Measurements from ENCODE around the gene MMAB. TPM values are rescaled to one million over a fixed set of nuclear protein-coding genes. Genes with fewer than 3 reads are reported as not detected.

Gene MMAB
- total RNA-seq, 1 donor from 2014 or later: 43.5 TPM

DNA sequence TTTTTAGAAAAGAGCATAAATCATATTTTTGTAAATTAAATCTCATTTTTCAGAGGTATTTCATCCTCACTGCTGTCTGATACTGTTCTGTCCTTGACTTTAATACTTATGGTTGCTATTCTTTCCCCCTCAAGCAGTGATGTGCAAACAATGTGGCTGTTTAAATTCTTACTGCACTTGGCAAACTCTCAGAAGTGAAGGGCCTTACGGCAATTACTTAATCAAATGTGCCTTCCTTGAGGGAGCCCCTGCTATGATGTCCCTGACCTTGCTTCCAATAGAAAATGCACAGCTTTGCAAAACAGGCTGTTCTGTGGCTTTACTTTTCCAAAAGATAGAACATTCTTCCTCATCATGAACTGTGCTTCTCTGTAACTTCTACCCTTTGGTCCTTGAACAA is 60.7 kb downstream of the MMAB start:
- Histone ChIP-seq H3K36me3 (peaks cover 87 to 90% of the 10 kb centered on the region in 2 donors), H3K27ac (no peak overlapping the region), H3K4me1 (no peaks in the 10 kb centered on the region), H3K27me3 (no peaks in the 10 kb centered on the region), H3K4me3 (no peak overlapping the region), H3K9me3 (no peaks in the 10 kb centered on the region)
- TF ChIP-seq, protein P1, sequence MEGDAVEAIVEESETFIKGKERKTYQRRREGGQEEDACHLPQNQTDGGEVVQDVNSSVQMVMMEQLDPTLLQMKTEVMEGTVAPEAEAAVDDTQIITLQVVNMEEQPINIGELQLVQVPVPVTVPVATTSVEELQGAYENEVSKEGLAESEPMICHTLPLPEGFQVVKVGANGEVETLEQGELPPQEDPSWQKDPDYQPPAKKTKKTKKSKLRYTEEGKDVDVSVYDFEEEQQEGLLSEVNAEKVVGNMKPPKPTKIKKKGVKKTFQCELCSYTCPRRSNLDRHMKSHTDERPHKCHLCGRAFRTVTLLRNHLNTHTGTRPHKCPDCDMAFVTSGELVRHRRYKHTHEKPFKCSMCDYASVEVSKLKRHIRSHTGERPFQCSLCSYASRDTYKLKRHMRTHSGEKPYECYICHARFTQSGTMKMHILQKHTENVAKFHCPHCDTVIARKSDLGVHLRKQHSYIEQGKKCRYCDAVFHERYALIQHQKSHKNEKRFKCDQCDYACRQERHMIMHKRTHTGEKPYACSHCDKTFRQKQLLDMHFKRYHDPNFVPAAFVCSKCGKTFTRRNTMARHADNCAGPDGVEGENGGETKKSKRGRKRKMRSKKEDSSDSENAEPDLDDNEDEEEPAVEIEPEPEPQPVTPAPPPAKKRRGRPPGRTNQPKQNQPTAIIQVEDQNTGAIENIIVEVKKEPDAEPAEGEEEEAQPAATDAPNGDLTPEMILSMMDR (IDR thresholded peaks at IDR 0.05): no peak
- DNase-seq (ENCODE audit: low spot score in 2 of 2): no peak
- intact Hi-C loops (cut with DNase I): no loop called here

DNA sequence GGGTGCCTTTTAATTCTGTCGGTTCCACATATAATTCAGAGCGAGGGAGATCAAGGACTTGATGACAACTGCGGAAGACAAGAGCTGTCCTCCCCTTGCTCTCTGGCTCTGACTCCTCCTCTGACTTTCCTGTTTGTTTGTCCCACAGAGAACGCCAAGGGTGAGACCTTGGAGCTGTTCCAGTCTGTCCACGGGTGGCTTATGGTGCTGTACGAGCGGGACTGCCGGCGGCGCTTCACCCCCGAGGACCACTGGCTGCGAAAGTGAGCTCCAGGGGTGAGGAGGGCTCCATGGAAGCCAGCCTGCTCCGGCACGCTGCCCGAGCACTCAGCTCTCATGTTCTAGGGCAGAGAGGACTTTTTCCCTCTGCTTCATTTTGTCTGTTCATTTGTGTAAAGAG is 63.1 kb downstream of the MMAB start:
- no peaks in the 10 kb centered on the region for H3K9me3 ChIP-seq
- H3K4me1 ChIP-seq: no peaks in the 10 kb centered on the region
- TF ChIP-seq, protein P1 (IDR thresholded peaks at IDR 0.05): no peak
- no peak overlapping the region for H3K4me3 ChIP-seq
- no peak overlapping the region for H3K27ac ChIP-seq
- H3K36me3 ChIP-seq: peaks cover 88 to 94% of the 10 kb centered on the region in 2 donors
- intact Hi-C loops (cut with DNase I): no loop called here
- no peak for DNase-seq (ENCODE audit: low spot score in 2 of 2)
- no peaks in the 10 kb centered on the region for H3K27me3 ChIP-seq

DNA sequence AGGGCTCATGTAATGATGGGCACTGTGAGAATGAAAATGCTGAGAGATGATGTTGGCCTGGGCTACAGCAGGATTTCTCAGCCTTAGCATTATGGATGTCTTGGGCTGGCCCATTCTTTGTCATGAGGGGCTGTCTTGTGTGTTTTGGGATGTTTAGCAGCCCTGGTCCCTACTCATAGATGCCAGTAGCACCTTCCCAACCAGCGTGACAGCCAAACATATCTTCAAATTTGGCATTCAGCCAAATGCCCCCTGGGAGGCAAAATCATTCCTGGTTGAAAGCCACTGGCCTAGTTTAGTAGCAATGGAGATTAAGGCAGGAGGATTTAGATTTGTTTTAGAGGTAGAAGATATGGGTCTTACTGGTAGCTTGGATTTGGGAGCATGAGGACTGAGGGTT is 69.2 kb downstream of the MMAB start:
- peaks cover 92 to 99% of the 10 kb centered on the region in 2 donors for H3K36me3 ChIP-seq

More for the DNA sequence above, 69.2 kb downstream of the MMAB start:
- intact Hi-C loops (cut with DNase I): no loop called here
- Histone ChIP-seq H3K4me3 (no peak overlapping the region), H3K27me3 (no peaks in the 10 kb centered on the region), H3K9me3 (no peaks in the 10 kb centered on the region), H3K27ac (no peak overlapping the region), H3K4me1 (no peaks in the 10 kb centered on the region)
- TF ChIP-seq, protein P1 (IDR thresholded peaks at IDR 0.05): no peak
- no peak for DNase-seq (ENCODE audit: low spot score in 2 of 2)

Other genes starting within 250 kb of the MMAB start
- gene MYO1H, start 225.6 kb downstream of the MMAB start, total RNA-seq: not detected
- gene KCTD10, start 96.2 kb downstream of the MMAB start, total RNA-seq: 102 TPM
- 19.1 TPM for gene UBE3B, start 95.9 kb downstream of the MMAB start, total RNA-seq
- gene MVK, start 290 bp upstream of the MMAB start, total RNA-seq: 53.1 TPM
- 3.3 TPM for gene FAM222A, start 140.3 kb upstream of the MMAB start, total RNA-seq

All from ascending aorta (tissue), 2 donors.